Endothelial cell (in vitro differentiated cells): ENCODE measurements around the gene ABCG4. TPM values are rescaled to one million over a fixed set of nuclear protein-coding genes. Genes with fewer than 3 reads are reported as not detected.
A peak's percentile ranks its signal among the peaks of the same experiment; 100 is the strongest.

Experiments
- DNase-seq: peaks from one replicate; pipeline ENCODE4 v3.0.0; 2021; ENCODE audit warnings: low spot score
- H3K27ac Mint-ChIP-seq: one replicate; pipeline ENCODE4 v1.8.0; 2021; ENCODE audit warnings: mixed read lengths, inconsistent platforms; ENCODE audit not compliant: unreplicated experiment
- H3K27me3 Mint-ChIP-seq: one replicate; pipeline ENCODE4 v1.8.0; 2021; ENCODE audit warnings: mild to moderate bottlenecking, moderate library complexity, mixed read lengths, inconsistent platforms; ENCODE audit not compliant: unreplicated experiment
- H3K36me3 Mint-ChIP-seq: one replicate; pipeline ENCODE4 v1.8.0; 2021; ENCODE audit warnings: mild to moderate bottlenecking, low read depth, mixed read lengths, inconsistent platforms; ENCODE audit not compliant: unreplicated experiment
- H3K4me1 Mint-ChIP-seq: one replicate; pipeline ENCODE4 v1.8.0; 2021; ENCODE audit warnings: mild to moderate bottlenecking, mixed read lengths, inconsistent platforms; ENCODE audit not compliant: unreplicated experiment
- H3K4me3 Mint-ChIP-seq: one replicate; pipeline ENCODE4 v1.8.0; 2021; ENCODE audit warnings: mild to moderate bottlenecking, mixed read lengths, inconsistent platforms; ENCODE audit not compliant: unreplicated experiment
- H3K9me3 Mint-ChIP-seq: one replicate; pipeline ENCODE4 v1.8.0; 2021; ENCODE audit warnings: mixed read lengths, inconsistent platforms; ENCODE audit not compliant: unreplicated experiment
- total RNA-seq: library from RNA; stranded (reverse); fragmentation: NEBNext Ultra II Directional; extraction: Animal tissue kit (Norgen Biotek cat#: 25700); gene quantifications from one replicate; pipeline ENCODE4 v1.2.1, GENCODE V29; 2021; ENCODE audit not compliant: unreplicated experiment
- TF ChIP-seq, protein P1 (sequence below): fragments of 200-600 bp; sonication (generic); IDR thresholded peaks from one replicate; pipeline ENCODE4 v1.5.0; 2021; ENCODE audit warnings: antibody characterized with exemption; ENCODE audit not compliant: unreplicated experiment

The ABCG4 gene
- total RNA-seq, 1 donor from 2014 or later: 0.10 TPM

DNA sequence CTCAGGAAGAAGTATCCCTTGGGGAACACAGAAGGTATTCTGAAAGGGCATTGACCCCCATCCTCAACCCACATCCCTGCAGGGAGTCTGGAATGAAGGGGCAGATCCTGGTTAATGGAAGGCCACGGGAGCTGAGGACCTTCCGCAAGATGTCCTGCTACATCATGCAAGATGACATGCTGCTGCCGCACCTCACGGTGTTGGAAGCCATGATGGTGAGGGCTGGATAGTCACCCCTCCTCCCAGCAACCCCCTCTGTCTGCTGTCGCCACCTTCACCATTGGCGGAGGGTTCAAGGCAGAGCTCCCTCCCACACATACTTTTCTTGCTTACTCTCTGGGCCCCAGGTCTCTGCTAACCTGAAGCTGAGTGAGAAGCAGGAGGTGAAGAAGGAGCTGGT lies 5.3 kb downstream of the ABCG4 start:
- no peak overlapping the region for H3K27ac Mint-ChIP-seq
- DNase-seq: no peak
- peaks cover 21% of the 10 kb centered on the region for H3K27me3 Mint-ChIP-seq
- TF ChIP-seq, protein P1, sequence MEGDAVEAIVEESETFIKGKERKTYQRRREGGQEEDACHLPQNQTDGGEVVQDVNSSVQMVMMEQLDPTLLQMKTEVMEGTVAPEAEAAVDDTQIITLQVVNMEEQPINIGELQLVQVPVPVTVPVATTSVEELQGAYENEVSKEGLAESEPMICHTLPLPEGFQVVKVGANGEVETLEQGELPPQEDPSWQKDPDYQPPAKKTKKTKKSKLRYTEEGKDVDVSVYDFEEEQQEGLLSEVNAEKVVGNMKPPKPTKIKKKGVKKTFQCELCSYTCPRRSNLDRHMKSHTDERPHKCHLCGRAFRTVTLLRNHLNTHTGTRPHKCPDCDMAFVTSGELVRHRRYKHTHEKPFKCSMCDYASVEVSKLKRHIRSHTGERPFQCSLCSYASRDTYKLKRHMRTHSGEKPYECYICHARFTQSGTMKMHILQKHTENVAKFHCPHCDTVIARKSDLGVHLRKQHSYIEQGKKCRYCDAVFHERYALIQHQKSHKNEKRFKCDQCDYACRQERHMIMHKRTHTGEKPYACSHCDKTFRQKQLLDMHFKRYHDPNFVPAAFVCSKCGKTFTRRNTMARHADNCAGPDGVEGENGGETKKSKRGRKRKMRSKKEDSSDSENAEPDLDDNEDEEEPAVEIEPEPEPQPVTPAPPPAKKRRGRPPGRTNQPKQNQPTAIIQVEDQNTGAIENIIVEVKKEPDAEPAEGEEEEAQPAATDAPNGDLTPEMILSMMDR: no peak
- H3K4me3 Mint-ChIP-seq: no peak overlapping the region
- no peaks in the 10 kb centered on the region for H3K9me3 Mint-ChIP-seq
- H3K4me1 Mint-ChIP-seq: no peaks in the 10 kb centered on the region
- peaks cover 4% of the 10 kb centered on the region for H3K36me3 Mint-ChIP-seq

DNA sequence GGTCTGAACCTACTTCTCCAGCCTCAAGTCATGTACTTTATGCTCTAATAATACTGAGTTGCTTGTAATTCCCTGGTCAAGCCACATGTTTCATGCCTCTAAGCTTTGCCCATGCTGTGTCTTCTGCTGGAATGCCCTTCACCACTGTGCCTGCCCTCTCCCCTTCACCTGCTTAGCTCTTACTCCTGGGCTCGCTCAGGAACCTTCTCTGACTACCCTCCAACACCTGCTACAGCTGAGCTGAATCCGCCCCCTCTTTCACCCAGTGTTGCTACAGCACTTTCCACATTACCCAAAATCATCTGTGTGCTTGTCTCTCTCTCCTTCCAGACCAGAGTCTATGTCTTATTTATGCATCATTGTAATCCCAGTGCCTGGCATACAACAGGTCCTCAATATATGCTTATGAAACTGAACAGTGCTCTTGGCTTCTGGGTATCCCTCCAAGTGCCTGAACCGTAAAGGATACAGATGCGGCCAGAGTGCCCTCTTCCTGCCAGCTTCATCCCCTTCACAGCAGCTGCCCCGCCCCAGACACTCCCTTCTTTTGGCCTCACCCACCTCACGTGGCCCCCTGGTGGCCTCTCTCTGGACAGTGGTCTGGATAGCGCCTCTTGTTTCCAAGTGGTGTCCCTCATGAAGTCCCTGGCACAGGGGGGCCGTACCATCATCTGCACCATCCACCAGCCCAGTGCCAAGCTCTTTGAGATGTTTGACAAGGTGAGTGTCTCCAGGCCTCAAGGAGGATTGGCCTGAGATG lies 7.1 kb downstream of the ABCG4 start:
- peak; percentile 26 for DNase-seq
- H3K4me3 Mint-ChIP-seq: peak overlapping the region; percentile 24
- no peak overlapping the region for H3K27ac Mint-ChIP-seq
- H3K27me3 Mint-ChIP-seq: peaks cover 13% of the 10 kb centered on the region
- H3K9me3 Mint-ChIP-seq: no peaks in the 10 kb centered on the region
- H3K4me1 Mint-ChIP-seq: no peaks in the 10 kb centered on the region
- TF ChIP-seq, protein P1: no peak
- peaks cover 4% of the 10 kb centered on the region for H3K36me3 Mint-ChIP-seq

DNA sequence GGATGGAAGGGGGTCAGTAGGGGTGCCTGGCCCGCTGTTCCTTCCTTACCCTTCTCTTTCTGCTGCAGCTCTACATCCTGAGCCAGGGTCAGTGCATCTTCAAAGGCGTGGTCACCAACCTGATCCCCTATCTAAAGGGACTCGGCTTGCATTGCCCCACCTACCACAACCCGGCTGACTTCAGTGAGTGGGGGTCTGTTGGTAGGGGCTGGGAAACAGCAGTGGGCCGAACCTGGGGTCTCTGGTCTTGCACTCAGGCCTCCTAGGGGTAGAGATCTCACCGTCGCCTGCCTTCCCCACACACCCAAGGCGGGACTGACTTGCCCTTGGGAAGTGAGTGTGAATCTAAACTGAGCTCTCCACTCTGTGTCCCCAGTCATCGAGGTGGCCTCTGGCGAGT lies 7.6 kb downstream of the ABCG4 start:
- TF ChIP-seq, protein P1: no peak
- H3K4me1 Mint-ChIP-seq: no peaks in the 10 kb centered on the region
- no peak for DNase-seq
- H3K9me3 Mint-ChIP-seq: no peaks in the 10 kb centered on the region
- H3K36me3 Mint-ChIP-seq: peaks cover 4% of the 10 kb centered on the region
- H3K27ac Mint-ChIP-seq: no peak overlapping the region
- H3K4me3 Mint-ChIP-seq: no peak overlapping the region
- H3K27me3 Mint-ChIP-seq: peaks cover 13% of the 10 kb centered on the region

DNA sequence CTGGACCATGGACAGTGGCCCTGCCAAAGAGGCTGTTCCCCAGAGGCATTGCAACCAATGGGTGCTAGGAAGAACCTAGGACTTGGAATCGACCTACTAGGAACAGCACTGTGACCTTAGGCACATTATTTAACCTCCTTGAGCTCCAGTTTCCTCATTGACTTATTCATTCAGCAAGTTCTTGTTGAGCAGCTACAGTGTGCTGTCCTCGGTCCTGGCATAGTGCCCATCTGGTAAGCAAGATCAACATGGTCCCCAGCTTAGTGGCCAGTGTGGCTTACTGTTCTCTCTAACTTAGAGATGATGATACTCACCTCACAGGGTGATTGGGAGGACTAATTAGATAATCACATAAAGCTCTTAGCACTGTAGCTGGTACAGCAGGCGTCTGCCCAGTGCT lies 8.2 kb downstream of the ABCG4 start:
- Mint-ChIP-seq H3K36me3 (peaks cover 4% of the 10 kb centered on the region), H3K4me1 (no peaks in the 10 kb centered on the region), H3K9me3 (no peaks in the 10 kb centered on the region), H3K27me3 (peaks cover 13% of the 10 kb centered on the region), H3K27ac (no peak overlapping the region), H3K4me3 (no peak overlapping the region)
- TF ChIP-seq, protein P1: no peak
- no peak for DNase-seq

GRCh38 chr11:119158467-119158866 lies 9.6 kb downstream of the ABCG4 start:
- Mint-ChIP-seq H3K4me3 (no peak overlapping the region), H3K27me3 (peaks cover 11% of the 10 kb centered on the region), H3K27ac (no peak overlapping the region), H3K4me1 (no peaks in the 10 kb centered on the region), H3K9me3 (no peaks in the 10 kb centered on the region), H3K36me3 (peaks cover 4% of the 10 kb centered on the region)
- no peak for DNase-seq
- TF ChIP-seq, protein P1: no peak
